ENCODE results near the gene MACROD2. TPM values are rescaled to one million over a fixed set of nuclear protein-coding genes. Genes with fewer than 3 reads are reported as not detected.
"Not testable (repeated sequence)": the region's sequence is repeated elsewhere in the genome, so short reads cannot be mapped to it uniquely, and the experiment has no call there.

Gene MACROD2
- polyA plus RNA-seq, 1 experiment, result 0.47 TPM

DNA sequence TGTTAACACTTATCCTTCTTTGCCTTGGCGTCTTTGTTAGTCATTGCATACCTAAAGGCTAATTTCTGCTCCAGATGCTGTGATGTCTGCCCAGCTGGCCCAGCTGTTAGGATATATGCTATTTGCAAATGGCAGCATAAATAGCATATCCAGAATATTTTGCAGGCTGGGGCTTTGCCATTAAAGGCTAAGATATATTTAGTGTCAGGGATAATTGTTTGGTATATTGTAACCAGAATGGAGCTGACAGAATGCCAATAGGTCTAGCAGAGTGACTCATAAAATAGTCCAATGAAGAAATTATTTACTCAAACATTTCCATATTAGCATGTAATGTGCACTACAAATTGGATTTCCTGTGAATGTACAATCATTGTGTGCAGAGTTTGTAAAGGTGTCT lies 926.2 kb downstream of the MACROD2 start:
- Histone ChIP-seq H3K27me3 (ENCODE audit: control insufficient read depth, insufficient read depth, low read length) (no peaks in the 10 kb centered on the region), H3K4me3 (ENCODE audit: low read depth, low read length) (no peak overlapping the region), H3K36me3 (ENCODE audit: control insufficient read depth, insufficient read depth, low read length) (no peaks in the 10 kb centered on the region)
- POLR2A ChIA-PET, result no interaction called here
- DNase-seq (ENCODE audit: low read depth), result no peak
- CTCF ChIA-PET, result no interaction called here
- TF ChIP-seq, protein P1, sequence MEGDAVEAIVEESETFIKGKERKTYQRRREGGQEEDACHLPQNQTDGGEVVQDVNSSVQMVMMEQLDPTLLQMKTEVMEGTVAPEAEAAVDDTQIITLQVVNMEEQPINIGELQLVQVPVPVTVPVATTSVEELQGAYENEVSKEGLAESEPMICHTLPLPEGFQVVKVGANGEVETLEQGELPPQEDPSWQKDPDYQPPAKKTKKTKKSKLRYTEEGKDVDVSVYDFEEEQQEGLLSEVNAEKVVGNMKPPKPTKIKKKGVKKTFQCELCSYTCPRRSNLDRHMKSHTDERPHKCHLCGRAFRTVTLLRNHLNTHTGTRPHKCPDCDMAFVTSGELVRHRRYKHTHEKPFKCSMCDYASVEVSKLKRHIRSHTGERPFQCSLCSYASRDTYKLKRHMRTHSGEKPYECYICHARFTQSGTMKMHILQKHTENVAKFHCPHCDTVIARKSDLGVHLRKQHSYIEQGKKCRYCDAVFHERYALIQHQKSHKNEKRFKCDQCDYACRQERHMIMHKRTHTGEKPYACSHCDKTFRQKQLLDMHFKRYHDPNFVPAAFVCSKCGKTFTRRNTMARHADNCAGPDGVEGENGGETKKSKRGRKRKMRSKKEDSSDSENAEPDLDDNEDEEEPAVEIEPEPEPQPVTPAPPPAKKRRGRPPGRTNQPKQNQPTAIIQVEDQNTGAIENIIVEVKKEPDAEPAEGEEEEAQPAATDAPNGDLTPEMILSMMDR (IDR thresholded peaks at IDR 0.05; ENCODE audit: insufficient read depth, low read depth, low read length), result no peak

DNA sequence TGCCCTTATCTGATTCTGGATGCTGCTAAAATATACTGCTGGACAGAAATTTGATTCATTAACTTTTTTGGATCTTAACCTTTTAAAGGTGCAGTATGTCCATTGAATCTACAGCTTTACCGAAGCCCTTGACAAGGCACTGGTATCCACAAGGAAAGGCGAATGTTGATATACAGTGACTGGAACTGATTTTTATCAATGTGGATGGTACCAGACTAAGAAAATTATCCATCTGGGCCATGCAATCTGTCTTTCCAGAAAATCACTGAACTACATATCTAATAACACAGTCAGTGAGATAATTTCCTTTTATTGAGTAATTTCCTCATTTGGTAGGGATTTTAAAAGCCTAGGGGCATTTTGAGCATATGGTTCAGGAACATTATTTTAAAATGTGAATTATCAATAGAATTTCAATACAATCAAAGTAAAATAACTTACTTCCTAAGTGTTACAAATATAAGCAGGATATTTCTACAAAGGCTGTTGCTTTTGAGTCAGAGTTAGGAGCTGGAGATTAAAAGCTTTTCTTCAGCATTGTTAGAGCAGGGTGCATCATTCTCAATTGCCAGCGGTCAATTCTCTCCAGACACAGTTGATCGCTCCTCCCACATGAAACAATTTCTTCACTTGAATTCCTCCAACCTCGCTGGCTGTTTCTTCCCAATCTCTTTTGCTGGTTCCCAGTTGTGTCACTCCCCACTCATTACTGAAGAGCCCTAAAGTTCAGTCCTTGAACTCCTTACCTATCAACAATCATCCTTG lies 927.4 kb downstream of the MACROD2 start:
- DNase-seq (ENCODE audit: low read depth), result no peak
- CTCF ChIA-PET, result no interaction called here
- TF ChIP-seq, protein P1 (IDR thresholded peaks at IDR 0.05; ENCODE audit: insufficient read depth, low read depth, low read length), result no peak
- Histone ChIP-seq H3K36me3 (ENCODE audit: control insufficient read depth, insufficient read depth, low read length) (no peaks in the 10 kb centered on the region), H3K4me3 (ENCODE audit: low read depth, low read length) (no peak overlapping the region), H3K27me3 (ENCODE audit: control insufficient read depth, insufficient read depth, low read length) (no peaks in the 10 kb centered on the region)
- POLR2A ChIA-PET, result no interaction called here

DNA sequence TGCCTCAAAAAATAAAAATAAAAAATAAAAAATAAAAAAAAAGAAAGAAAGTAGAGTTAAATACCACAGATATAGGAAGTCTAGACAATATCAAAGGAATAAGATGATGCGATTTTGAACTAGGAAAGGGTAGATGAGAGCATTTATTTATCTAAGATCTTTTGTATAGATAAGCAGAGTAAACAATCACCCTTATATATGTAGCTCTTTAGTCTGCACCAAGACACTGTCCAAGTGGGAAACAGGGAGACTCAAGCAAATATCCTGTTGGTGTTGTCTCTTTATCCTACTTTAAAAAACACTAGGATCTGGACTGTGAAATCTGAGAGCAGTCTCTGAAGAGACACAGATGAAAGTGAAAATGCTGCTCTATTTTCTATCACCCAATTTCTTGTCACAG lies 929.1 kb downstream of the MACROD2 start:
- no peak for DNase-seq (ENCODE audit: low read depth)
- CTCF ChIA-PET, result no interaction called here
- POLR2A ChIA-PET, result no interaction called here
- Histone ChIP-seq H3K27me3 (ENCODE audit: control insufficient read depth, insufficient read depth, low read length) (no peaks in the 10 kb centered on the region), H3K36me3 (ENCODE audit: control insufficient read depth, insufficient read depth, low read length) (no peaks in the 10 kb centered on the region), H3K4me3 (ENCODE audit: low read depth, low read length) (no peak overlapping the region)
- TF ChIP-seq, protein P1 (IDR thresholded peaks at IDR 0.05; ENCODE audit: insufficient read depth, low read depth, low read length), result no peak

DNA sequence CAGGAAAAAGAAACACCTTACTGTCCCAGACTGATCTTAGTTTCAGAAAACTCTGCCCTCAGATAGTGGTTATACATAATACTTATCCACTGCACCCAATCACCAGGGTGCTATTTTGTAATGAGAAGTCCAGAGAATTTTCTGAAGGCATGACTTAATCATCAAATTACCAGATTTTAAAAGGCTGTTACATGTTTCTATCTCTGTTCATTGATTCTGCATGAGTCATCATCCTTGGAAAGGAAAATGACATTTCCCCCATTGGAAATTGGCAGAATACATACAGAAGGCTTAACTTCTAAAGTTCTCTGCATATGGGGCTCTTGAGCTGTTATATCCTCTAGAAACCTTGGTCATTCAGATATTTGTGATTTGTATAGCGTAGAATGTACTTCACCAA lies 930.0 kb downstream of the MACROD2 start:
- Histone ChIP-seq H3K27me3 (ENCODE audit: control insufficient read depth, insufficient read depth, low read length) (no peaks in the 10 kb centered on the region), H3K36me3 (ENCODE audit: control insufficient read depth, insufficient read depth, low read length) (no peaks in the 10 kb centered on the region), H3K4me3 (ENCODE audit: low read depth, low read length) (no peak overlapping the region)
- ChIA-PET POLR2A (no interaction called here), CTCF (no interaction called here)
- TF ChIP-seq, protein P1 (IDR thresholded peaks at IDR 0.05; ENCODE audit: insufficient read depth, low read depth, low read length), result no peak
- no peak for DNase-seq (ENCODE audit: low read depth)

DNA sequence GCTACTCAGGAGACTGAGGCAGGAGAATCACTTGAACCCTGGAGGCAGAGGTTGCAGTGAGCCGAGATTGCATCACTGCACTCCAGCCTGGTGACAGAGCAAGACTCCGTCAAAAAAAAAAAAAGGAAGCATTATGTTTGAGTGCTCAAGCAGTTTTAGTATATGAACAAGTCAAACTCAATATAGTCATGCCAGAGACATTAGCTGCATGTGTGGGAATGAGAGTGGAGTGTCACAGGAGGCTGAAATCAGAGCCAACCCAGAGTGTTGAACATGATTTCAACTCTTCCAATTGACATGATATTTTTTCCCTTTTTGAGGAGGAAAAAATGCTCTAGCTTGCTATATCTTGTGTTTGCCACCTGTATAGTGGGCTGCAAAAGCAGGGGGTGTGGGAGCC lies 931.1 kb downstream of the MACROD2 start:
- CTCF ChIA-PET, result not testable (repeated sequence)

GRCh38 chr20:14928083-14928482 lies 932.8 kb downstream of the MACROD2 start:
- Histone ChIP-seq H3K36me3 (ENCODE audit: control insufficient read depth, insufficient read depth, low read length) (no peaks in the 10 kb centered on the region), H3K4me3 (ENCODE audit: low read depth, low read length) (no peak overlapping the region), H3K27me3 (ENCODE audit: control insufficient read depth, insufficient read depth, low read length) (no peaks in the 10 kb centered on the region)
- TF ChIP-seq, protein P1 (IDR thresholded peaks at IDR 0.05; ENCODE audit: insufficient read depth, low read depth, low read length), result no peak
- DNase-seq (ENCODE audit: low read depth), result no peak
- ChIA-PET POLR2A (no interaction called here), CTCF (interaction anchor here (1.2 kb wide), 1 partner anchor 12 kb away, joined by 3 read pairs; no protein-coding TSS in a partner anchor)

More for the DNA sequence above, 931.1 kb downstream of the MACROD2 start:
- DNase-seq (ENCODE audit: low read depth); H3K36me3 ChIP-seq (ENCODE audit: control insufficient read depth, insufficient read depth, low read length); H3K27me3 ChIP-seq (ENCODE audit: control insufficient read depth, insufficient read depth, low read length); POLR2A ChIA-PET; H3K4me3 ChIP-seq (ENCODE audit: low read depth, low read length): not testable (repeated sequence)

Data from BJ (cell line).